GM12891 (cell line): ENCODE results near the gene HP1BP3.

Source experiments
- PAX5 ChIP-seq: IDR thresholded peaks from 2 replicates; pipeline ENCODE4 v1.6.1; 2011; ENCODE audit warnings: low read length, moderate library complexity, mild to moderate bottlenecking; ENCODE audit not compliant: insufficient read depth, severe bottlenecking
- POLR2A ChIP-seq: IDR thresholded peaks from 2 replicates; pipeline ENCODE4 v1.6.1; 2011; ENCODE audit warnings: low read depth, low read length, control low read depth
- POLR2AphosphoS5 ChIP-seq: IDR thresholded peaks from 2 replicates; pipeline ENCODE4 v1.6.1; 2011; ENCODE audit warnings: low read depth, low read length, control low read depth
- POU2F2 ChIP-seq: IDR thresholded peaks from 2 replicates; pipeline ENCODE4 v1.6.1; 2011; ENCODE audit warnings: low read depth, mild to moderate bottlenecking, control low read depth, low read length, moderate library complexity
- SPI1 ChIP-seq: IDR thresholded peaks from 2 replicates; pipeline ENCODE4 v1.6.1; 2011; ENCODE audit warnings: low read depth, low read length, control low read depth
- TAF1 ChIP-seq: IDR thresholded peaks from 2 replicates; pipeline ENCODE4 v1.6.1; 2011; ENCODE audit warnings: low read depth, low read length, control low read depth

GRCh38 chr1:20814534-20814871, 27.4 kb upstream of the HP1BP3 start:
- TF ChIP-seq POLR2A (no peak), POLR2AphosphoS5 (no peak), SPI1 (no peak), TAF1 (no peak), PAX5 (no peak), POU2F2 (no peak)
